Measurements from ENCODE around the gene TEX54. TPM values are rescaled to one million over a fixed set of nuclear protein-coding genes. Genes with fewer than 3 reads are reported as not detected.
A peak's percentile ranks its signal among the peaks of the same experiment; 100 is the strongest.

TEX54 gene
- total RNA-seq, 4 donors from 2014 or later = not detected

DNA sequence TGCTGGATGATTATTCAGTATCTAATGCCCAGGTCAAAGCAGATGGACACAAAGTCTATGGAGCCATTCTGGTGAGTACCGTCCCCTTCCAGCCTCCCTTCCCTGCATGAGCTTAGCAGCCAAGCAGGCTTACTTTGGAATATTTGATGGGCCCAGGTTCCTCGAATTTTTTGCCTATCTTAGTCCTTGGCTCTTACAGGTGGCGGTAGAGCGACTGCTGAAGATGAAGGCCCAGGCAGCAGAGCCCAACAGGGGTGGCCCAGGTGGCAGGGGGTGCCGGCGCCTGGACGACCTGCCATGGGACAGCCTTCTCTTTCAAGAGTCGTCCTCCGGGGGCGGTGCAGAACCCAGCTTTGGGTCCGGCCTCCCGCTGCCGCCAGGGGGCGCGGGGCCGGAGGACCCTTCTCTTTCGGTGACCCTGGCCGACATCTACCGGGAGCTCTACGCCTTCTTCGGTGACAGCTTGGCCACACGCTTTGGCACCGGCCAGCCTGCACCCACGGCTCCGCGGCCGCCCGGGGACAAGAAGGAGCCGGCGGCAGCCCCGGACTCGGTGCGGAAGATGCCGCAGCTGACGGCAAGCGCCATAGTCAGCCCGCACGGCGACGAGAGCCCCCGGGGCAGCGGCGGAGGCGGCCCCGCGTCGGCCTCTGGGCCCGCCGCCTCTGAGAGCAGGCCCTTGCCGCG is 46.2 kb downstream of the TEX54 start:
- H3K9me3 ChIP-seq = no peaks in the 10 kb centered on the region
- intact Hi-C loops (cut with DNase I) = loop anchor here (5.0 kb wide), 1 partner anchor 96 kb away; the partner anchor contains the start of gene SLC3A2
- H3K36me3 ChIP-seq = peaks cover 0 to 54% (median 0%) of the 10 kb centered on the region in 3 donors
- H3K27me3 ChIP-seq = no peaks in the 10 kb centered on the region
- H3K4me1 ChIP-seq = peaks cover 27 to 50% (median 33%) of the 10 kb centered on the region in 3 donors
- peak overlapping the region; percentile 65 to 100 (median 90) for H3K4me3 ChIP-seq
- 8 to 11% methylated on average over 2 to 5 of the region's 51 CpGs for WGBS, 2 donors
- peak overlapping the region; percentile 94 to 100 (median 96) for H3K27ac ChIP-seq
- TF ChIP-seq POLR2A (IDR thresholded peaks at IDR 0.05) = no peak
- peak; percentile 94 to 98 (median 96) for TF ChIP-seq CTCF (IDR thresholded peaks at IDR 0.05)
- peak; percentile 40 for DNase-seq

DNA sequence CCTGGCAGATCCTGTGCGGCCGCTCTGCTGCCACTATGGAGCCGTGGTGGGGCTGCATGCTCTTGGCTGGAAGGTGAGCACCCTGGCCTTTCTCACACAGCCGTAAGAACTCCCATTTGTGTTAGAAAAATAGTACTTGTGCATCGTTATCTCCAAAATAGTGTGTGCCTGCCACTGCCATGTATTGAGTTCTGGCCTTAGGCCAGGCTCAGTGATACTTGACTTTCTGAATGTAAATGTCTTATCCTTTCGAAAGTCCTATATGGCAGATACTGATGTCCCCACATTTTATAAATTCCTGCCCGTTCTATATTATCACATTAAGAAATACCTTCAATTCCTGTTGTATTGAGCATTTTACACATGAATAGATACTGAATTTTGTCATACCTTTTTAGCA is 49.9 kb downstream of the TEX54 start:
- TF ChIP-seq CTCF (IDR thresholded peaks at IDR 0.05) = no peak
- no peak for TF ChIP-seq POLR2A (IDR thresholded peaks at IDR 0.05)

More for the DNA sequence above, 49.9 kb downstream of the TEX54 start:
- WGBS, 2 donors = 98 to 99% methylated on average over 7 of the region's 7 CpGs
- Histone ChIP-seq H3K27me3 (no peaks in the 10 kb centered on the region), H3K27ac (no peak overlapping the region), H3K9me3 (no peaks in the 10 kb centered on the region), H3K4me3 (no peak overlapping the region), H3K4me1 (peaks cover 7 to 13% (median 9%) of the 10 kb centered on the region in 3 donors), H3K36me3 (peaks cover 0 to 71% (median under 1%) of the 10 kb centered on the region in 3 donors)
- intact Hi-C loops (cut with DNase I) = no loop called here
- DNase-seq = no peak

Small RNA genes lying within 50 kb of the gene (small RNA-seq; reads per million reads assigned to genes)
- gene MIR6514 (0 to 0.27 (median 0.16) reads per million in 4 donors), gene RF00099 (0 reads per million in 4 donors), gene RNU6-118P (0 reads per million in 4 donors), gene SNORD22 (0 reads per million in 4 donors), gene SNORD26 (0 reads per million in 4 donors), gene SNORD27 (0 reads per million in 4 donors), gene SNORD28 (0 reads per million in 4 donors), gene SNORD30 (1,111 to 7,307 (median 5,143) reads per million in 4 donors)

Other genes starting within 250 kb of the TEX54 start
- 10 to 100 TPM in 1 of 4 donors, 1 to 10 TPM in 3; 5.0 to 12.7 (median 8.0) TPM for gene TUT1, start 241.3 kb downstream of the TEX54 start, total RNA-seq
- 100 to 1,000 TPM; 103 to 132 (median 111) TPM for gene MTA2, start 231.0 kb downstream of the TEX54 start, total RNA-seq
- gene EML3, start 220.1 kb downstream of the TEX54 start, total RNA-seq = 10 to 100 TPM; 34.7 to 58.6 (median 53.6) TPM
- 10 to 100 TPM in 1 of 4 donors, 1 to 10 TPM in 3; 5.5 to 10.8 (median 7.2) TPM for gene ROM1, start 219.6 kb downstream of the TEX54 start, total RNA-seq
- 10 to 100 TPM in 3 of 4 donors, 1 to 10 TPM in 1; 8.6 to 17.2 (median 12.9) TPM for gene B3GAT3, start 210.9 kb downstream of the TEX54 start, total RNA-seq
- 10 to 100 TPM; 90.8 to 97.2 (median 95.0) TPM for gene GANAB, start 186.2 kb downstream of the TEX54 start, total RNA-seq
- gene INTS5, start 179.5 kb downstream of the TEX54 start, total RNA-seq = 10 to 100 TPM; 15.4 to 21.2 (median 19.0) TPM
- 10 to 100 TPM; 36.0 to 53.4 (median 43.6) TPM for gene C11orf98, start 167.6 kb downstream of the TEX54 start, total RNA-seq
- 10 to 100 TPM in 2 of 4 donors, 1 to 10 TPM in 2; 1.1 to 10.5 (median 7.0) TPM for gene CSKMT, start 167.5 kb downstream of the TEX54 start, total RNA-seq
- gene UQCC3, start 161.2 kb downstream of the TEX54 start, total RNA-seq = 10 to 100 TPM; 10.5 to 17.2 (median 12.2) TPM
- gene LBHD1, start 160.6 kb downstream of the TEX54 start, total RNA-seq = 1 to 10 TPM; 1.8 to 3.6 (median 2.5) TPM
- gene UBXN1, start 153.8 kb downstream of the TEX54 start, total RNA-seq = 100 to 1,000 TPM in 1 of 4 donors, 10 to 100 TPM in 3; 67.3 to 148 (median 86.1) TPM
- 10 to 100 TPM in 1 of 4 donors, 1 to 10 TPM in 2, under 1 TPM in 1; 0.27 to 12.0 (median 4.5) TPM for gene LRRN4CL, start 143.3 kb downstream of the TEX54 start, total RNA-seq
- 10 to 100 TPM; 25.7 to 69.4 (median 32.6) TPM for gene BSCL2, start 125.4 kb downstream of the TEX54 start, total RNA-seq
- gene GNG3, start 125.2 kb downstream of the TEX54 start, total RNA-seq = not detected
- 10 to 100 TPM; 14.4 to 33.0 (median 26.4) TPM for gene HNRNPUL2, start 105.4 kb downstream of the TEX54 start, total RNA-seq
- gene TTC9C, start 104.4 kb downstream of the TEX54 start, total RNA-seq = 10 to 100 TPM in 3 of 4 donors, 1 to 10 TPM in 1; 9.6 to 21.3 (median 15.0) TPM
- gene ZBTB3, start 78.7 kb downstream of the TEX54 start, total RNA-seq = 1 to 10 TPM; 4.7 to 7.7 (median 6.9) TPM
- gene POLR2G, start 71.3 kb downstream of the TEX54 start, total RNA-seq = 10 to 100 TPM; 26.5 to 61.2 (median 47.7) TPM
- 10 to 100 TPM; 11.5 to 40.2 (median 19.0) TPM for gene TAF6L, start 61.4 kb downstream of the TEX54 start, total RNA-seq
- 10 to 100 TPM; 35.6 to 60.1 (median 43.3) TPM for gene TMEM179B, start 45.4 kb downstream of the TEX54 start, total RNA-seq
- gene TMEM223, start 40.8 kb downstream of the TEX54 start, total RNA-seq = 10 to 100 TPM; 13.2 to 28.4 (median 22.0) TPM
- gene NXF1, start 27.4 kb downstream of the TEX54 start, total RNA-seq = 10 to 100 TPM; 38.1 to 62.4 (median 44.4) TPM
- 10 to 100 TPM; 23.0 to 34.7 (median 24.2) TPM for gene STX5, start 790 bp downstream of the TEX54 start, total RNA-seq
- gene WDR74, start 6.7 kb upstream of the TEX54 start, total RNA-seq = 10 to 100 TPM; 31.7 to 74.0 (median 44.3) TPM
- 100 to 1,000 TPM; 132 to 373 (median 153) TPM for gene SLC3A2, start 48.1 kb upstream of the TEX54 start, total RNA-seq
- gene CHRM1, start 88.5 kb upstream of the TEX54 start, total RNA-seq = under 1 TPM in 2 of 4 donors, not detected in 2; 0.30 to 0.73 TPM
- gene SLC22A6, start 152.1 kb upstream of the TEX54 start, total RNA-seq = not detected
- gene SLC22A8, start 183.0 kb upstream of the TEX54 start, total RNA-seq = not detected

Measured in esophagus squamous epithelium (tissue), 5 donors.